Effector memory CD4-positive, alpha-beta T cell (primary cell): ENCODE measurements around the gene SIRT1.
"Not testable (repeated sequence)": the region's sequence is repeated elsewhere in the genome, so short reads cannot be mapped to it uniquely, and the experiment has no call there.

Source experiments
- DNase-seq, 3 donors: peaks; one replicate each; pipeline ENCODE4 v3.0.0-alpha.2; 2020
- H3K27ac ChIP-seq: 2 replicates; pipeline ENCODE4 v1.7.0; 2013; ENCODE audit warnings: mild to moderate bottlenecking, low read length, moderate library complexity; ENCODE audit not compliant: insufficient read depth, poor library complexity, severe bottlenecking
- H3K27me3 ChIP-seq: replicated peaks from 2 replicates; pipeline ENCODE4 v1.7.0; 2013; ENCODE audit warnings: mild to moderate bottlenecking, low read length; ENCODE audit not compliant: insufficient read depth, control insufficient read depth, poor library complexity, severe bottlenecking
- H3K36me3 ChIP-seq: 2 replicates; pipeline ENCODE4 v1.7.0; 2013; ENCODE audit warnings: mild to moderate bottlenecking, low read length, moderate library complexity; ENCODE audit not compliant: control insufficient read depth, insufficient read depth
- H3K4me1 ChIP-seq: 2 replicates; pipeline ENCODE4 v1.7.0; 2013; ENCODE audit warnings: low read length, mild to moderate bottlenecking; ENCODE audit not compliant: control insufficient read depth, insufficient read depth, poor library complexity, severe bottlenecking
- H3K4me3 ChIP-seq: 2 replicates; pipeline ENCODE4 v1.7.0; 2013; ENCODE audit warnings: low read length, low read depth, mild to moderate bottlenecking; ENCODE audit not compliant: insufficient read depth, poor library complexity, severe bottlenecking
- H3K9me3 ChIP-seq: 2 replicates; pipeline ENCODE4 v1.7.0; 2013; ENCODE audit warnings: mild to moderate bottlenecking, low read length, moderate library complexity; ENCODE audit not compliant: control insufficient read depth

The SIRT1 gene

GRCh38 chr10:67943917-67944316 lies 59.5 kb downstream of the SIRT1 start:
- H3K4me3 ChIP-seq = no peak overlapping the region
- no peak overlapping the region for H3K27ac ChIP-seq
- DNase-seq = no peak
- H3K27me3 ChIP-seq = no peaks in the 10 kb centered on the region
- H3K4me1 ChIP-seq = no peaks in the 10 kb centered on the region
- peaks cover 26% of the 10 kb centered on the region for H3K36me3 ChIP-seq
- H3K9me3 ChIP-seq = no peaks in the 10 kb centered on the region

GRCh38 chr10:67955614-67956013 lies 71.2 kb downstream of the SIRT1 start:
- Histone ChIP-seq H3K27me3 (no peaks in the 10 kb centered on the region), H3K4me1 (no peaks in the 10 kb centered on the region), H3K4me3 (no peak overlapping the region), H3K9me3 (no peaks in the 10 kb centered on the region), H3K36me3 (peaks cover 15% of the 10 kb centered on the region), H3K27ac (no peak overlapping the region)
- DNase-seq = no peak

- H3K9me3 ChIP-seq = no peaks in the 10 kb centered on the region
- H3K36me3 ChIP-seq = peaks cover 11% of the 10 kb centered on the region
- no peak overlapping the region for H3K27ac ChIP-seq
- no peak overlapping the region for H3K4me3 ChIP-seq
- no peaks in the 10 kb centered on the region for H3K4me1 ChIP-seq
- H3K27me3 ChIP-seq = no peaks in the 10 kb centered on the region
- no peak for DNase-seq
These were observed 75.5 kb downstream of the SIRT1 start for GRCh38 chr10:67959839-67960476.

GRCh38 chr10:67965456-67965855 lies 81.0 kb downstream of the SIRT1 start:
- Histone ChIP-seq H3K4me3 (no peak overlapping the region), H3K4me1 (no peaks in the 10 kb centered on the region), H3K36me3 (peaks cover 18% of the 10 kb centered on the region), H3K9me3 (no peaks in the 10 kb centered on the region), H3K27me3 (no peaks in the 10 kb centered on the region), H3K27ac (no peak overlapping the region)
- DNase-seq = no peak

GRCh38 chr10:67966035-67966434 lies 81.6 kb downstream of the SIRT1 start:
- not testable (repeated sequence) for H3K9me3 ChIP-seq, H3K27me3 ChIP-seq, H3K27ac ChIP-seq, H3K4me1 ChIP-seq, DNase-seq, H3K4me3 ChIP-seq
- H3K36me3 ChIP-seq = peaks cover 18% of the 10 kb centered on the region
